ENCODE data around the gene SH3BGRL2. TPM values are rescaled to one million over a fixed set of nuclear protein-coding genes. Genes with fewer than 3 reads are reported as not detected.

The SH3BGRL2 gene
- total RNA-seq, 4 donors from 2014 or later: 54.7 to 177 (median 128) TPM

GRCh38 chr6:79610306-79611009, 20.7 kb upstream of the SH3BGRL2 start:
- WGBS, 2 donors (ENCODE audit: low coverage in 1 of 2): 58 to 61% methylated on average over 4 to 5 of the region's 5 CpGs
- Histone ChIP-seq H3K36me3 (no peaks in the 10 kb centered on the region), H3K4me3 (no peak overlapping the region), H3K4me1 (peaks cover 4 to 38% (median 28%) of the 10 kb centered on the region in 4 donors), H3K9me3 (no peaks in the 10 kb centered on the region), H3K27me3 (no peaks in the 10 kb centered on the region), H3K27ac (peak overlapping the region; percentile 76 to 82 (median 80))
- intact Hi-C loops (cut with DNase I; ENCODE audit: low total_unique reads) (no loop called here), in situ Hi-C loops (cut with MboI; ENCODE audit: low pct_ligation_motif_present in 1 of 4, low pct_unique_long_range_greater_than_20kb in 1 of 4, low sequenced_read_pairs in 3 of 4) (no loop called here)
- TF ChIP-seq POLR2AphosphoS5 (IDR thresholded peaks at IDR 0.05): no peak
- TF ChIP-seq CTCF (IDR thresholded peaks at IDR 0.05): no peak
- TF ChIP-seq POLR2A (IDR thresholded peaks at IDR 0.05): no peak
- no peak for DNase-seq

GRCh38 chr6:79612457-79612856, 18.7 kb upstream of the SH3BGRL2 start:
- Histone ChIP-seq H3K36me3 (no peaks in the 10 kb centered on the region), H3K27ac (no peak overlapping the region), H3K4me3 (no peak overlapping the region), H3K27me3 (no peaks in the 10 kb centered on the region), H3K9me3 (no peaks in the 10 kb centered on the region), H3K4me1 (peaks cover 4 to 24% (median 17%) of the 10 kb centered on the region in 4 donors)
- in situ Hi-C loops (cut with MboI; ENCODE audit: low pct_ligation_motif_present in 1 of 4, low pct_unique_long_range_greater_than_20kb in 1 of 4, low sequenced_read_pairs in 3 of 4) (no loop called here), intact Hi-C loops (cut with DNase I; ENCODE audit: low total_unique reads) (no loop called here)
- TF ChIP-seq POLR2AphosphoS5 (IDR thresholded peaks at IDR 0.05): no peak
- no peak for TF ChIP-seq POLR2A (IDR thresholded peaks at IDR 0.05)
- TF ChIP-seq EP300 (IDR thresholded peaks at IDR 0.05; ENCODE audit: low read depth): no peak
- no peak for TF ChIP-seq CTCF (IDR thresholded peaks at IDR 0.05)
- DNase-seq: no peak
- 91 to 92% methylated on average over 2 of the region's 2 CpGs for WGBS, 2 donors (ENCODE audit: low coverage in 1 of 2)

- Histone ChIP-seq H3K27me3 (no peaks in the 10 kb centered on the region), H3K4me3 (no peak overlapping the region), H3K4me1 (peaks cover 3 to 21% (median 14%) of the 10 kb centered on the region in 4 donors), H3K9me3 (no peaks in the 10 kb centered on the region), H3K27ac (no peak overlapping the region), H3K36me3 (no peaks in the 10 kb centered on the region)
- TF ChIP-seq EP300 (IDR thresholded peaks at IDR 0.05; ENCODE audit: low read depth) (no peak), CTCF (IDR thresholded peaks at IDR 0.05) (no peak), POLR2A (IDR thresholded peaks at IDR 0.05) (no peak), POLR2AphosphoS5 (IDR thresholded peaks at IDR 0.05) (no peak)
- in situ Hi-C loops (cut with MboI; ENCODE audit: low pct_ligation_motif_present in 1 of 4, low pct_unique_long_range_greater_than_20kb in 1 of 4, low sequenced_read_pairs in 3 of 4) (no loop called here), intact Hi-C loops (cut with DNase I; ENCODE audit: low total_unique reads) (no loop called here)
- 50 to 61% methylated on average over 1 to 2 of the region's 2 CpGs for WGBS, 2 donors (ENCODE audit: low coverage in 1 of 2)
- DNase-seq: no peak
These were observed 18.2 kb upstream of the SH3BGRL2 start for GRCh38 chr6:79612918-79613317.

- intact Hi-C loops (cut with DNase I; ENCODE audit: low total_unique reads): no loop called here
- no peaks in the 10 kb centered on the region for H3K9me3 ChIP-seq
These were observed 17.2 kb upstream of the SH3BGRL2 start for GRCh38 chr6:79613912-79614311.

More at GRCh38 chr6:79613912-79614311, 17.2 kb upstream of the SH3BGRL2 start:
- no peak for DNase-seq
- in situ Hi-C loops (cut with MboI; ENCODE audit: low pct_ligation_motif_present in 1 of 4, low pct_unique_long_range_greater_than_20kb in 1 of 4, low sequenced_read_pairs in 3 of 4): no loop called here
- WGBS, 2 donors (ENCODE audit: low coverage in 1 of 2): 65 to 83% methylated on average over 2 to 6 of the region's 6 CpGs
- H3K27me3 ChIP-seq: no peaks in the 10 kb centered on the region
- H3K27ac ChIP-seq: no peak overlapping the region
- no peaks in the 10 kb centered on the region for H3K36me3 ChIP-seq
- peaks cover 0 to 14% (median 11%) of the 10 kb centered on the region in 4 donors for H3K4me1 ChIP-seq
- TF ChIP-seq CTCF (IDR thresholded peaks at IDR 0.05): no peak
- TF ChIP-seq POLR2AphosphoS5 (IDR thresholded peaks at IDR 0.05): no peak
- no peak for TF ChIP-seq EP300 (IDR thresholded peaks at IDR 0.05; ENCODE audit: low read depth)
- no peak for TF ChIP-seq POLR2A (IDR thresholded peaks at IDR 0.05)
- H3K4me3 ChIP-seq: no peak overlapping the region
